NCI-H526 (cell line): ENCODE measurements around the gene CENPM.
"Not testable (repeated sequence)": the region's sequence is repeated elsewhere in the genome, so short reads cannot be mapped to it uniquely, and the experiment has no call there.

ENCODE experiments used
- DNase-seq, 2 experiments: peaks; one replicate each; lab custom pipeline; 2025; lab: John Stamatoyannopoulos, UW

The CENPM gene

DNA sequence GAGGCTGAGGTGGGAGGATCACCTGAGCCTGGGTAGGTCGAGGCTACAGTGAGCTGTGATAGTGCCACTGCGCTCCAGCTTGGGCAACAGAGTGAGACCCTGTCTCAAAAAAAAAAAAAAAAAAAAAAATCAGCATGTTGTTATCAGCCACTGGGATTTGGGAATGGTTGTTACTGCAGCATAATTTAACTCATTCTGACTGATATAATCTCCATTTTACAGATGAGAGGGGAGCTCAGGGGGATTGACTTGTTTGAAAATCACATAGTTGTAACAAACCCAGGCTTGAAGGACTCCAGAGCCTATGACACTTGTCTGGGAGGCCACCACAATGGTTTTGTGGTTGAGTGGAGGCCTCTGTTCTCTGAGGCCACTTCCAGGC is 19.3 kb upstream of the CENPM start:
- no peak for DNase-seq

DNA sequence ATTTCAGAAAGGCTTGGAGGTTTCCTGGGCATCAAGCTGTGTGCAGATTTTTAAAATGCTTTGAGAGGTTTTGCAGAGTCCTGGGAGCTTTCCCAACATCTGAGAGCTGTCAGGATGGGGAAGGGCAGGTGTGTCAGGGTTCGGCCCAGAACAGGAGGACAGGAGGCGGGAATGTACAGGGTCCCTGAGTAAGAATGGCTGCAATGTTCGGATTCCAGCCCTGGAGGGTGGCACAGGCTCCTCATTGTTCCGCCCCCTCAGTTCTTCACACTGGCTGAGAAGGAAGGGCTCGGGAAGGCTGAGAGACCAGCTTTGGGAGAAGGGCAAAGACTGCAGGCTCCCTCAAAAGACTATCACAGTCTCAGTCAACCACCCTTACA is 17.1 kb upstream of the CENPM start:
- no peak for DNase-seq

DNA sequence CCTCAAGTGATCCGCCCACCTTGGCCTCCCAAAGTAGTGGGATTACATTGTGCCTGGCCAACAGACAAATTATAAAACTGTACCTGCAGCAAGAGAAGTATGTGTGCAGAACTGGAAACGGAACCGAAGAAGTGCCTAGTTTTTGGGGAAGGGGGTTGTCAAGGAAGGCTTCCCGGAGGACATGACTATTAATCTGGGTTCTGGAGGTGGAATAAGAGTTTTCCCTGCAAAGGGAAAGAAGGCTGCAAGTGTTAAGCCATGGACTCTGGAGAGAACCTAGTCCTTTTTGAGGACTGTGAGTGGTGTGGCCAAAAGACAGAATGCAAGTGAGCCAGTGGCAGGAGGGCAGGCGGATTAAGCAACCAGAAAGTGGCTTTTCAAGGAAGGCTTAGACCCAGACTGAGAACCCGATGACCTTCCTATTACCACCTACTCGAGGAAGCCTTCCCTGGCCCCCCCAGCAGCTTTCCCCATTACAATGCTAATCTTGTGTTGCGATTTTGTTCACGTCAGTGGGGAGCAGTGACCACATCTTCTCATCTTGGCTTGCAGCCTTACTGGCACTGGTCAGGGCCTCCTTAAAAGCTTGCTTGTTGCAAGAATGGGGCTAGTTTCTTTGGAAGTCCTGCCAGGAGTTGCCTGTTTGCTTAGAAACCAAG is 16.6 kb upstream of the CENPM start:
- DNase-seq = no peak

DNA sequence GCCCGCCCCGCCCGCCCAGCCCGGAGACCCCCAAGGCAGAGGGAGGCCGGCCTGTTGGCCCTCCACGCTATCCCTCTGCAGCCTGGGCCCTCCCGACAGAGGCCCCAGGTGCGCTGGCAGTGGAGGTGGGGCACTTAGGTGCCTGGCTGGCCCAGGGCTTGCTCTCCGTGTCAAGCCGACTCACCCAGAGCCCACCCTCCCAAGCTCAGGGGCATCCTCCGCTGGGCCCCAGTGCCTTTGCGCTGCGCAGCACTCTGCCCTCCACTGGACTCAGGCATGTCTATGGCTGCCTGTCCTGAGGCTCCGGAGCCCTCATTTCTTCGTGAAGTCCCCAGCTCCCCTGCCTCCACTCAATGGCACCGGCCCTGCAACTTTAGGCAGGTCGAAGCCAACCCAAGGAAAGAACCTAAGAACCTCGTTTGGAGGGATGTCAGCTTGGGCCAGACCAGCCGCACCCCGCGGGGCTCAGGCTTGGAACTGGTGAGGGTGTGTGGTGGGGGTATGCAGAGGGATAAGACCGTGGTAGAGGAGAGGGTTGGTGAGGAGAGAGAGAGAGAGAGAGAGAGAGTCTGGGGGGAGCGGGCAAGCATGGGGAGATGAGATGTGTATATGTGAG is 11.1 kb upstream of the CENPM start:
- no peak for DNase-seq

DNA sequence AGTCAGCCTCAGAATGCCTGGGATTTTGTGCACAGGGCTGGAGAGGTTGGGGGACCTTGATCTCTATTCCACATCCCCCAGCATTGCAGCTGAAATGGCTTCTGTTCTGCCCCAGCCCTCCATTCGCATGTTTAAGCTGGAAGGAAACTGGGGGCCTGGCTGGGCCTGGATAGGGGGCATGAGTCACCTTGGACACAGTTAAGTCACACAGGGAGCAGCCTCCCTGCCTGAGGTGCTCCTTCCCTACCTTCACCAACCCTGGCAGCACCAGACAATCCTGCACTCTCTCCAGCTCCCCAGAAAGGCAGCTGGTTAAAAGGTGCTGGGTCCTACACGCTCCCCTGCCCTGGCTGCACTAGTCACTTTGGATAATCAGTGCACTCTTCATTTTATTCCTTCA is 5.8 kb upstream of the CENPM start:
- no peak for DNase-seq

DNA sequence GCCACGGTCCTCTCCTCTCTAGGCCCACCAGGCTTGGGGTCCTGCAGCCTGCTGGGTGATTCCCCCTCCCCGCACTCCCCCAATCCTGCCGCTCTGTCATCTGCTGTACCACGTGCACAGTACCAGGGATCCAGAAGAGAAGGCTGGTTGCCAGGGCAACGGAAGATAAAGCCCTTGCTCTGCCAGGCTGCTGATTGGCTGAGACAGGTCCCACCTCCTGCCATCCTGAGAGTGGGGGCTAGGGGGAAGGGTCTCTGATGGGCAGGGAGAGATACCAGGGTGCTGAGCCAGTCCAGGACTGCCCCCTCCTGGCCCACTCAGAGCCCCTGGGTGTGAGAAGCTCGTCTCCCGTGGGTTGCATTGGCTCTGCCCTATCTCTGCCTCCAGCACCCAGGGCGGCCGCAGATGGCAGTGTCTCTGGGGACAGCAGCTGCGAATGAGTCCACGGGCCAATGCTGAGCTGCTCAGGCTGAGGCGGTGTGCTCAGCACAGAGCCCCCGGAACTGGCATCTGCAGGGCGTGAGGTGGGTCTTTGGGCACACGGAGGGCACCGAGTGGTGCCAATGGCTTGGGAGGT is 5.0 kb upstream of the CENPM start, which contains the start of gene SMIM45:
TSS of gene SMIM45 (plus strand) at position 253 of the 577 bp plus-strand sequence.
- DNase-seq = no peak

DNA sequence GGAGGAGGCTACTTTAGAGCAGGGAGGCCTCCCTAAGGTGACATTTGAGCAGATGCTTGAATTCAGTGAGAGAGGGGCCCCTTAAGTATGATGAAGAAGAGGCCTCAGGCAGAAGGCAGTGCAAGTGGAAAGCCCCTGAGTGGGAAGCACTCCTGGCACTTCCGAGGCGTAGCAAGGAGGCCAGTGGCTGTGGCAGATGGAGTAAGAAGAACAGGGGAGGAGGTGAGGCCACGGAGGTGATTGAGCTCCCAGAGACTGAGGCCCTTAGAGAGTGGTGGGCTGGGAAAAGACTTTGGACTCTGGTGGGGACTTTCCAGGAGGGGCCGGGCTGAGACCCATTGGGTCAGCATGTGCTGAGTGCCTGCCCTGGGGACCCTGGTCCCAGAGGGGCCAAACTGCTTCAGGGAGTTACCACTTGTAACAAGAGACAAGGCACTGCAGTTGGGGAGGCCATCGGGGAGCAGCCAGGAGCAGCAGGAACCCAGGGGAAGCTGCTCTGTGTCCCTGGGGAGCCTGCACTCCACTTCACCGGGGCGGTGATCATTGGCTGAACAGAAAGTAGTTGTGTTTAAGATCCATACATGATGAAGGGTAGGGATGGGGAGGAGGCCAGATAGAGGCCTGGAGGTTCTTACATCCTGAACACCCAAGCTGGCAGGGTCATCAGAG is 2.5 kb upstream of the CENPM start:
- no peak for DNase-seq

DNA sequence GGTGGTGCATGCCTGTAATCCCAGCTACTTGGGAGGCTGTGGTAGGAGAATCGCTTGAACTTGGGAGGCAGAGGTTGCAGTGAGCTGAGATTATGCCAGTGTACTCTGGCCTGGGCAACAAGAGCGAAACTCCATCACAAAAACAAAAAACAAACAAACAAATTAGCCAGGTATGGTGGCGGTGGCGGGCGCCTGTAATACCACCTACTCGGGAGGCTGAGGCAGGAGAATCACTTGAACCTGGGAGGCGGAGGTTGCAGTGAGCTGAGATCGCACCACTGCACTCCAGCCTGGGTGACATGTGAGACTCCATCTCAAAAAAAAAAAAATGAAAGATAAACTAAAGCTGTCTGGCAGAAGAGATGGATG is 2.0 kb upstream of the CENPM start:
- not testable (repeated sequence) for DNase-seq

DNA sequence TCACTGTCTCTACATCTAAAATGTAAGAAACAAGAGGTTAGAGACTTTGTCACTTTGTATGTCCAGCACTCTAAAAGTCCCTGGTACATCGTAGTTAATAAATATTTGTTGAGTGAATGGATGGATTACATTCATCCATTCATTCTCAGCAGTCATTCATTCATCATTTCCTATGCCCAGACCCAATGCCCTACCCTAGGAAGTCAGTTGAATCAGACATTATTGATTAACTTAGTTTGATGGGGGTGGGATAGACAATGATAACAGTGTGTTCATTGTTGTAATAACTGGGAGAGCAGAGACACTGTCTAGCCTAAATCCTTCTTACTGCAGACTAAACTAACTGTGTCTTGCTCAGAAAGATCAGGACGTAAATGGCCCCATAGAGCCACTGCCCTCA is 1.2 kb upstream of the CENPM start:
- no peak for DNase-seq

DNA sequence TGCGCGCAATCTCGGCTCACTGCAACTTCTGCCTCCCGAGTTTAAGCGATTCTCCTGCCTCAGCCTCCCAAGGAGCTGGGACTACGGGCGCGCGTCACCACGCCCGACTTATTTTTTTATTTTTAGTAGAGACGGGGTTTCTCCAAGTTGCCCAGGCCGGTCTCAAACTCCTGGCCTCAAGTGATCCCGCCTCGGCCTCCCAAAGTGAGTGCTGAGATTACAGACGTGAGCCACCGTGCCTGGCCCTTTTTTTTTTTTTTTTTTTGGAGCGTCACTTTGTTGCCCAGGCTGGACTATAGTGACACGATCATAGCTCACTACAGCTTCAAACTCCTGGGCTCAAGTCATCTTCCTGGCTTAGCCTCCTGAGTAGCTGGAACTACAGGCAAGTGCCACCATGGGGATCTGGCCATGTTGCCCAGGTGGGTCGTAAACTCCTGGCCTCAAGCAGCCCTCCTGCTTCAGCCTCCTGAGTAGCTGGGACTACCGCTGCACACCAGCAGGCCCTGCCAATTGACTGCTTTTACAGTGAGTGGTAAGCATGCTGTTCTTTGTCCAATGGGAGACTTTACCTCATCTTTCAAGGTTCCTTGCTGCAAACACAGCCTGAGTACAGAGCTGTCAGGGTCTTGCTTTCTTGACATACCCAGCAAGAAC is 600 bp upstream of the CENPM start:
- DNase-seq = no peak

DNA sequence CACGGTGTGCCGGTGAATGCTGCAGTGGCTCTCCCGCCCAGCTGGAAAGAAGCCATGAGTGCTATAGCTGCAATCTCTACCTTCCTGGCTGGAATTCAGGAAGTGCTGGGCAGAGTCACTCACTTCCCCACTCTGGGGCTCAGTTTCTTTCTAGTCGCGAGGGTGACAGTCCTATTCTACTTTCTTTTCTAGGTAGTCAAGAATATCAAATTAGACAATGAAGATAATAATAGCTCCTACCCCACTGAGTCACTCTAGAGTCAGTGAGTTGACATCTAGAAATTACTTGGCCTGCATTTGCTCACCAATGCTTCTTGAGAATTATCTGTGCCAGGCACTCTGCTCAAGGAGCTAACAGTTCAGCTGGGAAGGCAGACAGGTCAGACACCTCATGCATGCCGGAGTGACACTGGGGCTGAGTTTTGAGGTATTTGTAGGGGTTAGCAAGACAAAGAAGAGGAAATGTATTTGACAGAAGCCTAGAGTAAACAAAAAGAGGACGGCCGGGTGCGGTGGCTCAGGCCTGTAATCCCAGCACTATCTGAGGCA is 3.2 kb downstream of the CENPM start:
- DNase-seq = no peak

DNA sequence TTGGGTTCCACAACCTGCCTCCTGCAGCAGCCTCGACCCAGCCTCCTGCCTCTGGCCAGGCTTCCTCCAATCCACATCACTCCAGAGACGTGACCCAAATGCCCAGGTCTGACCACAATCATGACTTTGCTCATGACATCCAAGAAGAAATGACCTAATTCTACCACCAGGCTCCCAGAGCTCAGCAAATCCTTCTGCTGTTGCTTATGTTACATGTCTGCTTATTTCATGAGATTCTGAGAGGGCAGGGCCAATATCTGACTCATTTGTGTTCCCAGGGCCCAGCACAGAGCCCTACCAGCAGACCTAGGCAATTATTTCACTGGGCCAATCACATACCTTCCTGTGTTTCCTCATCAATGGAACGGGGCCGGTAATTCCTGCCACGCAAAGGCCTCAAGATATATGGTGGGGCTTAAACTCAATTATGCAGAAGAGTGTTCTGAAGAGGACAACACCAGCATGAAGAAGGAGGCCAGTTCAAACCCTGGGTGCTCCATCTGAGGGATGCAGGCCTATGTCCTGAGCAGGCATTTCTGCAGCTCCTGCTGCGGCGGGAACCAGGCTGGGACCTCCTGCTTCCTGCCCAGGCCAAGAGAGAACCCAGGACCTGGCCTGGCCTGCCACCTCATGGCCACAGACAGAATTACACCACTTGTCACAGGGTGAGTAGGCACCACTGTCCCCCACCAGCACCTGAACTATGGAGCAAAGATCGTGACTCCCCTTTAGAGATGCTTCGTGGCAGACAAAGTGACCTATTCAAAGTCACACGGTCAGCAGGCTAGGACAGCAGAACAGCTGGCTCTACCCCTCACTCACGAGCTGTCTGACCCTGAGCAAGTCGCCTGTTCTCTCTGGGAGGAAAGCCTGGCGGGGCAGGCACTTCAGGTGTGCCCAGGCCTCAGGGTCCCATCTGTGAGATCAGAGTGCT is 5.9 kb downstream of the CENPM start:
- peak; percentile 10 to 72 for DNase-seq

DNA sequence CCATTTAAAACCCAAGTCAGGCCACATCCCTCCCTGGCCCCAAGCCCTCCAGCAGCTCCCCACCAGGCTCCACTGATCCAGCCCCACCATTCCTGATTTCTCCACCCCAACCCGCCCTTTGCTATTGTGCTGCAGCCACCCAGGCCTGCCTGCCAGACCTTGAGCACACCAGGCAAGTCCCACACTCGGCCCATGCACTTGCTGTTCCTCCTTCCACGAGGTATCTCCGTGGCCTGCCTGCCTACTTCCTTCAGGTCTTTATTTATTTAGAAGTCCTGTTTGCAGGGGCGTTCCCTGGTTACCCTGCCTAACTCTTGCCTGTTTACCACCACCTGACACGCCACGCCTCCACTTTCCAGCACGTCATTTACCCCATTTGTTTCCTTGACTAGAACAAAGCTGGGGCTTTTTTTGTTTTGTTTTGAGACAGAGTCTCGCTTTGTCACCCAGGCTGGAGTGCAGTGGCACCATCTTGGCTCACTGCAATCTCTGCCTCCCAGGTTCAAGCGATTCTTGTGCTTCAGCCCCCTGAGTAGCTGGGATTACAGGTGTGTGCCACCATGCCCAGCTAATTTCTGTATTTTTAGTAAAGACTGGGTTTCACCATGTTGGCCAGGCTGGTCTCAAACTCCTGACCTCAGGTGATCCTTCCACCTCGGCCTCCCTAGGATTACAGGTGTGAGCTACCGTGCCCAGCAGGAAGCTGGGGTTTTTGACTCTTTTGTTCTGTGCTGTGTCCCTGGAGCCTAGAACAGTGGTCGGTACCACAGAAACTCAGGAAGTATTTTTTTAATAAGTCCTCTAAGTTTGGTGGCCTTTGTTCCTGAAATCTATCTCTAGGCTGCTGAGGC is 6.7 kb downstream of the CENPM start:
- DNase-seq = peak in 1 of 2 experiments; percentile 35

DNA sequence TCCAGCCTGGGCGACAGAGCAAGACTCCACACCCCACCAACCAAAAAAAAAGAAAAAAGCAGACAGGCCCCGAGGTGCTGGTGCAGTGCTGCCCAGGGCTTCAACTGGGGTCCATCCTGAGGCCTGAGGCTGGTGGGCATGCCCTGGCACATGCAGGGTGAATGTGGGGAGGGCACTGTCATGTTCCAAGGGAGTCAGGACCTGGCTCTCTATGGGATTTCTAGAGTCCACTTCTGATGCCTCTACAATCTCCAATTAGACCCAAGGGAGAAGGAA is 10.1 kb downstream of the CENPM start:
- no peak for DNase-seq

DNA sequence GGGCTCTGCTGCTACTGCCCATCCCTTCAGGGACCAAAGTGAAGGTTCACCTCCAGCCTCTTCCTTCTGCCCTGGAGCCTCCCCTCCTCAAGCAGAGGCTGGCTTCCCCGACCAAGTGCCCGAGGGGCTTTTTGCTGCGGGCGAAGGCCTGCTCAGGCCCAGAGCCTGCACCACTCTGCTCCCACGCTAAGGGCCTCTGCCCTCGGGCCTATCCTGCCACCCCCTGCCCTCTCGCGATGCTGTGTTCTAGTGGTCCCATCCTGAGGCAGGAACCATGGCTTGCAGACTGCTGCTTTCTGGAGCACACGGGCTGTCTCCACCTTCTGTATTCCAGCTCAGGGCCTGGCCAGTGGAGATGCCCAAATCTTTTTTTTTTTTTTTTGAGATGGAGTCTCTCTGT is 11.4 kb downstream of the CENPM start:
- DNase-seq = no peak

DNA sequence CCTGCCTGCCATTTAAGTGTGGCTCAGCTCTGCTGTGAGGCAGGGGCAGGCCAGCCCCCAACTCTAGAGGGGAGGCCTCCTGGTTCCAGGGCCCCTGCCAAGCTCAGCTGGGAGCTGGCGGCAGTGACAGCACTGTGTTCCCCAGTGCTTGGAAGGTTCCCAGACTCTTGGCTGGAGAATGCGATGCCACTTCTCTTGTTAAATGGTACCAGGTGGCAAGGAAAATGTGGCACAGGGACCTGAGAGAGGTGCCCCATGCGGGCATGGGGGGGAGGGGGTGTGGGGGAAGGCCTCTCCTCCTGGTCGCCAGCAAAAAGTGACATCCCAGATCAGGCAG is 12.0 kb downstream of the CENPM start:
- DNase-seq = no peak

DNA sequence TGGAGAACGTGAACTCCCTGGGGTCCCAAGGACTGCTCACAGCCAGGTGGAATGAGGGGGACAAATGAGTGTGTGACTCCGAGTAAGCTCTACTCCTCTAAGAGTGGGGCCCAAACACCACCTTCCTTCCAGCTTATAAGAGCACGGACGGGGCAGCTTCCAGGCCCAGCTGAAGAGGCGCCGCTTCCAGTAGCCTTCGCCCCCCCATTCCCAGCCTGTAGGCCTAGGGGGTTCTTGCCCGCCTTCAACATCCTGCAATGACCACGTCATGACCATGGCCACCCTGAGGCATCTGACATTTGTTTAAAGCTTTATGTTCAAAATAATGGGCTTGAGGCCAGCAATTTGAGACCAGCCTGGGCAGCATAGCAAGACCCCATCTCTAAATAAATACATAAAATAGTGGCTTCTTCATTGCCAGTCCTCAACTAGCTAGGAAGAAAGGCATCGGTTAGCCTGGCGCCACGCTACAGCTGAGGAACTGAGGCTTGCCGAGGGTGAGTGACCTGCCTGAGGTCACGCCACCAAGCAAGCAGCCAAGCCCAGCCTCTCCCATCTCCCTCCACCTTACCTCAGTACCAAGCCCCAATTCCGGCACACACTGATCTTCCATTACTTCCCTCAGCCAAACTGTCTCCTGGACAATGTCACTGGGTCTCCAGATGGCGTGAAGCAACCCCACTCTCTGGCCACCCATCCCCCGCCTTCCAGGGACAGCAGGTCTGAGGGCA is 12.5 kb downstream of the CENPM start:
- DNase-seq = no peak

DNA sequence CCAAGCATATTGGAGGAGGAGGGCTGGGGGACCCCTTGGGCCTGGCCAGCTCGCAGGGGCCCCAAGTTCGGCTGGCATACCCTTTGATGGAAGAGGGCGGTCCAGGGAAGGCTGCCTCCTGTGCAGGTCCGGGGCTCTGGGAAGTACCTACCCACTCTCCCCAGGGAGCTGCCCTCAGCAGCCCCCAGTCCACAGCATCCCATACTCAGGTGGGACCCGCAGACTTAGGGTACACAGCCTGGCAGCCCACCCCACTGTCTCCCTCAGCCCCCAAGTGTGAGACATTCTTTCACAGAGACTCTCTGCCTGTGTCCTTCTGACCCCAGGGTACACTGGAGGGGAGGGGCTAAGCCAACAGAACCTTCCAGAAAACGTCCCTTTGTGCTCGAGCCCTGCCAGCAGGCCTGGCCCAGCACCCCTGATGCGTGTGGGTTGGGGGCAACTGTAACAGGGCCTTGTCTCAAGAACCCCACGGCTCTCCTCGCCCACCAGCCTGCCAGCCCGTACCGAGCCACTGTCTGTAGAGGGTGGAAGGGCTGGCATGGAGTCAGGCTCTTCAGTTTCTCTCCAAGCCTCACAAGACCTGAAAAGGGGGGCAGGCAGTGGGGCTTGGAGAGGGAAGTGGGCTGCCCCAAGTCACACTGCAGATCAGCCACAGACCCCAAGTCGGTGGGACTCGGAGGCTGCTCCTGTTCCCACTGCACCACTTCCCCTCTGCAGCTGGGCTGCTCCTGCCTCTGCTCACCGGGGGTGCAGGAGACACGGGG is 13.4 kb downstream of the CENPM start:
- DNase-seq = no peak

DNA sequence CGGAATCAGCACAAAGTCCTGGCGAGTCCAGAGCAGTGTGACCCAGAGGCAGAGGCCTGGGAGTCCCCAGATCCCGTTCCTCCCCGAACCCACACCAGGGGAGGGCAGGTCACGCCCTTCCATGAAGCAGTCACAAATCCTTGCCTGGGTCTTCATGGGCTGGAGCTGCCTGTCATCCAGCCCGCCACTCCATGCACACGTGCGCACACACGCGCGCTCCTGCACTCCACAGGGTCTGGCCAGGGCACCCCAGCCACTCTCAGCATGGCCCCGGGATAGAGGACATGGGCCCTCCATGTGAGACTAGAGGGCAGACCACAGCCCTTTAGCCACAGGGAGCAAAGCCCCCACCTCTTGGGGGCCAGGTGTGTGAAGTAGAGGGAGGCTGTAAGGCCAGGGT is 14.6 kb downstream of the CENPM start:
- DNase-seq = no peak
